ENCODE measurements around the gene LENG1. TPM values are rescaled to one million over a fixed set of nuclear protein-coding genes. Genes with fewer than 3 reads are reported as not detected.

LENG1 gene
- total and polyA plus RNA-seq, 10 donors, result 7.4 to 14.6 (median 9.0) TPM

DNA sequence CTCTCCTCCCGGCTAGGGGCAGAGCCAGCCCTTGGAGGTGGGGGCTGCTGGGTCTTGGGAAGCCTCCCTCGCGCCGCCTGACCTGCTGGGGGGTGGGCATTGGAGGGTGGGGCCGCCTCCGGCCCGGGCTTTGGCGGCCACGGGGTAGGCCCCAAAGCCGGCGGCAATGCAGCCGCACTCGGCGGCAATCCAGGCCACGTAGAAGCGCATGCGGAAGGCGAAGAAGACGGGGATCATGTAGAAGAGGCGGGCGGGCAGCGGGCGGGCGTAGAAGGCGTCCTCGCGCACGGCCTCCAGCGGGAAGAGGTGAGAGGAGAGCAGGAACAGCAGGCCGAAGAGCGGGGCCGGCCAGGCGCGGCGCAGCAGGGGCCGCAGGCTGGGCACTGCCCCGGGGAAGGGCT is 21.2 kb upstream of the LENG1 start:
- TF ChIP-seq POLR2AphosphoS5 (IDR thresholded peaks at IDR 0.05) (peak in 1 of 3 donors; percentile 36), POLR2A (IDR thresholded peaks at IDR 0.05) (no peak)
- TF ChIP-seq, protein P1, sequence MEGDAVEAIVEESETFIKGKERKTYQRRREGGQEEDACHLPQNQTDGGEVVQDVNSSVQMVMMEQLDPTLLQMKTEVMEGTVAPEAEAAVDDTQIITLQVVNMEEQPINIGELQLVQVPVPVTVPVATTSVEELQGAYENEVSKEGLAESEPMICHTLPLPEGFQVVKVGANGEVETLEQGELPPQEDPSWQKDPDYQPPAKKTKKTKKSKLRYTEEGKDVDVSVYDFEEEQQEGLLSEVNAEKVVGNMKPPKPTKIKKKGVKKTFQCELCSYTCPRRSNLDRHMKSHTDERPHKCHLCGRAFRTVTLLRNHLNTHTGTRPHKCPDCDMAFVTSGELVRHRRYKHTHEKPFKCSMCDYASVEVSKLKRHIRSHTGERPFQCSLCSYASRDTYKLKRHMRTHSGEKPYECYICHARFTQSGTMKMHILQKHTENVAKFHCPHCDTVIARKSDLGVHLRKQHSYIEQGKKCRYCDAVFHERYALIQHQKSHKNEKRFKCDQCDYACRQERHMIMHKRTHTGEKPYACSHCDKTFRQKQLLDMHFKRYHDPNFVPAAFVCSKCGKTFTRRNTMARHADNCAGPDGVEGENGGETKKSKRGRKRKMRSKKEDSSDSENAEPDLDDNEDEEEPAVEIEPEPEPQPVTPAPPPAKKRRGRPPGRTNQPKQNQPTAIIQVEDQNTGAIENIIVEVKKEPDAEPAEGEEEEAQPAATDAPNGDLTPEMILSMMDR (IDR thresholded peaks at IDR 0.05 in 8 of 11, conservative IDR thresholded peaks at IDR 0.05 in 3 of 11), result no peak
- Histone ChIP-seq H3K27ac (no peak overlapping the region), H3K27me3 (replicated peaks in 1 of 7) (no peaks in the 10 kb centered on the region), H3K4me3 (no peak overlapping the region), H3K9me3 (no peaks in the 10 kb centered on the region), H3K4me1 (no peaks in the 10 kb centered on the region), H3K36me3 (peaks cover 0 to 93% (median 18%) of the 10 kb centered on the region in 6 donors)
- intact Hi-C loops (cut with DNase I; ENCODE audit: low total_unique reads), result no loop called here
- DNase-seq, result peak; percentile 64
- WGBS, 5 donors, result 96 to 97% (median 96%) methylated on average over 30 to 37 of the region's 37 CpGs

DNA sequence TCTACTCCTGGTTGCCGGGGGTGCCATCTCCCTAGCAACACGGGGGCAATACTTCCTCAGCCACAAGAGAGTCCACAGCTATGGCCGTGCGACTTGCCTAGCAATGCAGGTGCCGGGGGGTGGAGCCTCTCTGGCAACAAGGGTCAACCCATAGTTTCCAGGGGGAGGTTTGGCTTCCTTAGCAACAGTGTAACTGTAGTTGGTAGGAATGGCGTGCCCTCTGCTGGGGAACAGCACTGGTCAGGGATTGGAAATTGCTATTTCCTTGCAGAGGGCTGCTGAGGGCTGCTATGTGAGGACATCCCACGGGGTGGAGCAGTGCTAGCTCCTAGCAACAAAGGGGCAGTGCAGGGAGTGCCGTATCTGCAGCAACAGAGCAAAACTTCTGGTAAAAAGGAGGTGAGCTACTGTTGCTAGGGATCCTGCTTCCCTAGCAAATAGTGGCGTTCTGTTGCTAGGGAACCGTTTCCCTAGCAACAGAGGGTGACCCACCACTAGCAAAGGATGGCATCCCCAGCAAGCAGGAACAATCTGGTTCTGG is 20.5 kb upstream of the LENG1 start:
- Histone ChIP-seq H3K36me3 (peaks cover 0 to 93% (median 18%) of the 10 kb centered on the region in 6 donors), H3K27me3 (replicated peaks in 1 of 7) (no peaks in the 10 kb centered on the region), H3K9me3 (no peaks in the 10 kb centered on the region), H3K27ac (no peak overlapping the region), H3K4me1 (no peaks in the 10 kb centered on the region), H3K4me3 (no peak overlapping the region)
- intact Hi-C loops (cut with DNase I; ENCODE audit: low total_unique reads), result no loop called here
- no peak for TF ChIP-seq POLR2A (IDR thresholded peaks at IDR 0.05)
- TF ChIP-seq, protein P1 (IDR thresholded peaks at IDR 0.05 in 8 of 11, conservative IDR thresholded peaks at IDR 0.05 in 3 of 11), result peak in 1 of 11 experiments; percentile 22
- no peak for TF ChIP-seq POLR2AphosphoS5 (IDR thresholded peaks at IDR 0.05)
- DNase-seq, result peak; percentile 70
- 51 to 73% (median 70%) methylated on average over 7 to 10 of the region's 10 CpGs for WGBS, 5 donors

DNA sequence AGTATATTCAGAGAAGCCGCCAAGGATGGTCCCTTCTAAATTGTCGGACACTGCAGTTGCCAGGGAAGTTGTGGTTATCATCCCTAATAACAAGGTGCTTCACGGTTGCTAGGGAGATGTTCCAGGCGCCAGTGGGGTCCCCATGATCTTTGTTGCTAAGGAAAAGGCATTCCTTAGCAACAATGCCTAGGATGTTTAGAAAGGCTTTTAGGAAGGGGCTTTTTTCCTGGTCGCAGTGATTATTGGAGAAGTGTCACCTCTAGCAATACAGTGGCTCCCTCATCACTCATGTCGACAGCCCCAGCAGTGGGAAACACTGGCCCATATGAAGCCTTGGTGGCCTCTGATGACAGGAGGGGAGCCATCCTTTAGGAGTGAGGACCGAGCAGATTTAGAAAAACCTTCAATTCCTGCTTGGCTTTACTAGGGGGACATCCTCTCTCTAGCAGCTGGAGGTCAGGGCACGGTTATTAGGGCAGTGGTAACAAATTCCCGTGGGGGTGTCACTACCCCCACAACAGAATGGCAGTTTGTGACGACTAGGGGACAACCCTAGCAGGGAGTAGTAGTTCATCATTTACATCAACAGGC is 19.8 kb upstream of the LENG1 start:
- intact Hi-C loops (cut with DNase I; ENCODE audit: low total_unique reads), result no loop called here
- Histone ChIP-seq H3K27me3 (replicated peaks in 1 of 7) (no peaks in the 10 kb centered on the region), H3K27ac (no peak overlapping the region), H3K9me3 (no peaks in the 10 kb centered on the region), H3K4me1 (peaks cover 0 to under 1% (median 0%) of the 10 kb centered on the region in 6 donors), H3K4me3 (no peak overlapping the region), H3K36me3 (peaks cover 0 to 90% (median 18%) of the 10 kb centered on the region in 6 donors)
- no peak for DNase-seq
- WGBS, 5 donors, result 86 to 95% (median 86%) methylated on average over 9 to 10 of the region's 10 CpGs
- TF ChIP-seq, protein P1 (IDR thresholded peaks at IDR 0.05 in 8 of 11, conservative IDR thresholded peaks at IDR 0.05 in 3 of 11), result no peak
- no peak for TF ChIP-seq POLR2A (IDR thresholded peaks at IDR 0.05)

DNA sequence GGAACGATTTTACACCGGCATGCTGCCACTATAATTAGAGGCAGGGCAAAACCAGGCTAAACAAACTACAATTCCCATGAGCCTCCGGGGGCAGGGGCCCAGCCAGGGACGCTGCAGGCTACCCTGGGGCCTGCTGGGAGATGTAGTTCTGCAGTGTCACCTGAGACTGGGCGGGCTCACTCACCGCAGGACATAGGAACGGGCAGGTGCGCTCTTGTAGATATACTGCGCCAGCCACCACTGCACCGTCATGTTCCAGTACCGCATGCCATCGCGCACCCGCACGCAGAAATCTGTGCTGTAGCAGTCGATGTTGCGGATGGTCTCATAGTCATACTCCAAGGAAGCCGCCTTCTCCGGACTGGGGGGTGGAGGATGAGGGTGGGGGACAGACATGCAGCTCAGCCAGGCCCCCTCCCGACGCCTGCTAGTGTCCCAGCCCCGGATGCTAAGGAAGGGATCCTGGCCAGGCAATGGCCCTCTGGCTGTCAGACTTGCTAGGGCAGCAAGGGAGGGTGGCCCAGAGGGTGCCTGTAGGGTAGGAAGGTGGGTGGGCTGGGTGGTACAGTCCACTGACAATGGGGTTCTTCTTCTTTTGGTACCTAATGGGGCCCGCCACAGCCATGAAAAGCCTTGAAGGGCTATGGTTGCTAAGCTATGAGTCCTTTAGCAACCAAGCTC is 19.2 kb upstream of the LENG1 start:
- H3K27me3 ChIP-seq (replicated peaks in 1 of 7), result peaks cover 0 to 6% (median 0%) of the 10 kb centered on the region in 7 donors
- H3K36me3 ChIP-seq, result peaks cover 0 to 90% (median 18%) of the 10 kb centered on the region in 6 donors
- peak; percentile 78 for DNase-seq
- no peak overlapping the region for H3K4me3 ChIP-seq
- TF ChIP-seq POLR2AphosphoS5 (IDR thresholded peaks at IDR 0.05), result peak in 2 of 3 donors; percentile 22 to 59
- TF ChIP-seq POLR2A (IDR thresholded peaks at IDR 0.05), result no peak
- intact Hi-C loops (cut with DNase I; ENCODE audit: low total_unique reads), result no loop called here
- H3K9me3 ChIP-seq, result no peaks in the 10 kb centered on the region
- 85 to 92% (median 89%) methylated on average over 20 to 23 of the region's 23 CpGs for WGBS, 5 donors
- H3K4me1 ChIP-seq, result peaks cover 0 to 7% (median 4%) of the 10 kb centered on the region in 6 donors
- no peak overlapping the region for H3K27ac ChIP-seq

Data from spleen (tissue), 11 donors.